GM19351 (cell line): Measurements from ENCODE around the gene ACR.
"Not testable (repeated sequence)": the region's sequence is repeated elsewhere in the genome, so short reads cannot be mapped to it uniquely, and the experiment has no call there.

Source experiments
- ATAC-seq: cut with Tn5 transposase; IDR thresholded peaks from one replicate; pipeline ENCODE4 v1.9.1; 2021; ENCODE audit warnings: mild to moderate bottlenecking, moderate library complexity; ENCODE audit not compliant: unreplicated experiment

ACR gene

DNA sequence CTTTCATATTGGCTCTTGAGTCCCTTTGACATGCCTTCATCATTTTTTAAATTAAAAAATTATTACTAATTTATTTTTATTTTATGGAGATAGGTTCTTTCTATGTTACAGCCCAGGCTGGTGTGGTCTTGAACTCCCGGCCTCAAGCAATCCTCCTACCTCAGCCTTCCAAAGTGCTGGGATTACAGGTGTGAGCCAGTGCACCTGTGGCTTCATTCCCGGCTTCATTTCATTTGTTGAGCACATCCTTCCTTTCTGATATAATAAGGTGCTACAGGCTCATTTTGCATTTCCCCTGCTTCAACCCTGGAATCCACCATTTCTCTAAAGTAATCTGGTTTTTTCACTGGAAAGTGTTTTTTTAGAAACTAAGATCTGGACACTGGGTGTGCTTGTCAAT lies 23.8 kb downstream of the ACR start:
- ATAC-seq: not testable (repeated sequence)

- ATAC-seq: not testable (repeated sequence)
Measured at GRCh38 chr22:50764288-50764687, 26.3 kb downstream of the ACR start.

- ATAC-seq: not testable (repeated sequence)
Measured at GRCh38 chr22:50775132-50775531, 37.1 kb downstream of the ACR start.

DNA sequence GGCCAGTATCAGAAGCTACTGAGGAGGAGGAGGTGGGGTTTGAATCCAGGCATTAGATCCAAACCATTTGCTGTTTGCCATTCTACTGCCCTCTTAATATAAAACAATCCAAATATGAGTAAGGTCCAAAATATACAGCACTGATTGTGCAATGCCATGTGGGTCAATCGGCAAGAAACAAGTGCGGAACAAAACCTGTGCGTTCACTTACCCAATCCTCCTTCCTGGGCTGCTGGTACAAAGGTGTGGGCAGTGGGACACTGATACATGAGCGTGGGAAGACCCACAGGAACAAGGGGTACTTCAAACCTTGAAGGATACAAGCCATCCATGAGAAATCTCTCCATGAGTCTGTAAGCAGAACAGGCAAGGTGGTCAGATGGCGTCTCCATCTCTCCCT lies 39.6 kb downstream of the ACR start:
- ATAC-seq: not testable (repeated sequence)

- not testable (repeated sequence) for ATAC-seq
Measured at GRCh38 chr22:50780244-50780643, 42.2 kb downstream of the ACR start.

GRCh38 chr22:50782253-50782652 lies 44.2 kb downstream of the ACR start:
- ATAC-seq: not testable (repeated sequence)

GRCh38 chr22:50783033-50783879 lies 45.3 kb downstream of the ACR start, which contains the start of gene RABL2B:
RABL2B (minus strand) TSS chr22:50783636; CDS start chr22:50782294, 1,342 bp downstream.
- ATAC-seq: peak; percentile 87

DNA sequence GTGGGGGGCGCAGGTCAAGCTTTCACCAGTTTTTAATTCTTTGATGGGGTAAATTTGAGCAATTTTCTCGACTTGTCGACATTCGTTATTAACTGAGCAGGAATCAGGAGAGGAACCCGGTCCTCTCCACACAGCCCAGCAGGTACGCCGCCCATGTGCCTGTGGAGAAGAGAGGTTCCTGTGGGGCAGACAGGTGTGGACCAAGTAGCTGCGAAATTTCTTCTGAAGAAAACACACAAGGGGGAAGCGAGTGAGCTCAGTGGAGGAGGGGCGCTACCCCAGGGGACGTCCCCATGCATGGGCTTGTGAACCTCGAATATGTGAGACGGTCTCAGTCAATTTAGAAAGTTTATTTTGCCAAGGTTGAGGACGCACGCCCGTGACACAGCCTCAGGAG lies 45.9 kb downstream of the ACR start:
- peak; percentile 31 for ATAC-seq

GRCh38 chr22:50785289-50785688 lies 47.3 kb downstream of the ACR start:
- ATAC-seq: not testable (repeated sequence)

GRCh38 chr22:50786936-50787335 lies 48.9 kb downstream of the ACR start:
- ATAC-seq: not testable (repeated sequence)
